ENCODE measurements around the gene EFNA4. TPM values are rescaled to one million over a fixed set of nuclear protein-coding genes. Genes with fewer than 3 reads are reported as not detected.

The EFNA4 gene
- total RNA-seq, 1 experiment from 2014 or later = 11.0 TPM

- DNase-seq (ENCODE audit: low read depth) = no peak
Observed at GRCh38 chr1:155032886-155033285, 30.7 kb upstream of the EFNA4 start.

GRCh38 chr1:155033524-155033923, 30.0 kb upstream of the EFNA4 start, which contains the start of the genes DCST1 and DCST2:
Gene DCST1 (plus strand): TSS chr1:155033824. CDS start chr1:155034037, 213 bp downstream.
Gene DCST2 (minus strand): TSS chr1:155033781. CDS start chr1:155033701, 80 bp downstream.
- no peak for DNase-seq (ENCODE audit: low read depth)

- DNase-seq (ENCODE audit: low read depth) = no peak
Observed at GRCh38 chr1:155034318-155035208, 29.0 kb upstream of the EFNA4 start.

- DNase-seq (ENCODE audit: low read depth) = no peak
Observed at GRCh38 chr1:155035936-155036335, 27.6 kb upstream of the EFNA4 start.

GRCh38 chr1:155037043-155037442, 26.5 kb upstream of the EFNA4 start:
- no peak for DNase-seq (ENCODE audit: low read depth)

GRCh38 chr1:155037851-155038441, 25.6 kb upstream of the EFNA4 start:
- no peak for DNase-seq (ENCODE audit: low read depth)

GRCh38 chr1:155038602-155039307, 24.8 kb upstream of the EFNA4 start:
- DNase-seq (ENCODE audit: low read depth) = peak; percentile 56

- DNase-seq (ENCODE audit: low read depth) = no peak
Observed at GRCh38 chr1:155039308-155039669, 24.3 kb upstream of the EFNA4 start.

GRCh38 chr1:155040358-155041093, 23.0 kb upstream of the EFNA4 start:
- no peak for DNase-seq (ENCODE audit: low read depth)

- DNase-seq (ENCODE audit: low read depth) = no peak
Observed at GRCh38 chr1:155042789-155043188, 20.8 kb upstream of the EFNA4 start.

GRCh38 chr1:155043301-155043702, 20.2 kb upstream of the EFNA4 start:
- DNase-seq (ENCODE audit: low read depth) = no peak

- DNase-seq (ENCODE audit: low read depth) = no peak
Observed at GRCh38 chr1:155043793-155044192, 19.7 kb upstream of the EFNA4 start.

- DNase-seq (ENCODE audit: low read depth) = no peak
Observed at GRCh38 chr1:155044365-155044764, 19.2 kb upstream of the EFNA4 start.

GRCh38 chr1:155044812-155045657, 18.5 kb upstream of the EFNA4 start:
- DNase-seq (ENCODE audit: low read depth) = peak; percentile 77

GRCh38 chr1:155048449-155049334, 14.8 kb upstream of the EFNA4 start:
- DNase-seq (ENCODE audit: low read depth) = no peak

GRCh38 chr1:155049651-155050559, 13.6 kb upstream of the EFNA4 start:
- DNase-seq (ENCODE audit: low read depth) = no peak

GRCh38 chr1:155050560-155051341, 12.8 kb upstream of the EFNA4 start, which contains the start of gene ADAM15:
Gene ADAM15 (plus strand): TSS chr1:155051316. CDS start chr1:155051387, 71 bp downstream.
- DNase-seq (ENCODE audit: low read depth) = peak; percentile 77

Measured in HT1080 (cell line).